HUDEP-2 (cell line): ENCODE data around the gene CSPG4.
A peak's percentile ranks its signal among the peaks of the same experiment; 100 is the strongest.
"Not testable (repeated sequence)": the region's sequence is repeated elsewhere in the genome, so short reads cannot be mapped to it uniquely, and the experiment has no call there.

Experiments
- DNase-seq, 76 experiments: peaks; one replicate each; lab custom pipeline; 2025; ENCODE audit not compliant: unreplicated experiment in 76 of 76; lab: John Stamatoyannopoulos, UW

The CSPG4 gene

DNA sequence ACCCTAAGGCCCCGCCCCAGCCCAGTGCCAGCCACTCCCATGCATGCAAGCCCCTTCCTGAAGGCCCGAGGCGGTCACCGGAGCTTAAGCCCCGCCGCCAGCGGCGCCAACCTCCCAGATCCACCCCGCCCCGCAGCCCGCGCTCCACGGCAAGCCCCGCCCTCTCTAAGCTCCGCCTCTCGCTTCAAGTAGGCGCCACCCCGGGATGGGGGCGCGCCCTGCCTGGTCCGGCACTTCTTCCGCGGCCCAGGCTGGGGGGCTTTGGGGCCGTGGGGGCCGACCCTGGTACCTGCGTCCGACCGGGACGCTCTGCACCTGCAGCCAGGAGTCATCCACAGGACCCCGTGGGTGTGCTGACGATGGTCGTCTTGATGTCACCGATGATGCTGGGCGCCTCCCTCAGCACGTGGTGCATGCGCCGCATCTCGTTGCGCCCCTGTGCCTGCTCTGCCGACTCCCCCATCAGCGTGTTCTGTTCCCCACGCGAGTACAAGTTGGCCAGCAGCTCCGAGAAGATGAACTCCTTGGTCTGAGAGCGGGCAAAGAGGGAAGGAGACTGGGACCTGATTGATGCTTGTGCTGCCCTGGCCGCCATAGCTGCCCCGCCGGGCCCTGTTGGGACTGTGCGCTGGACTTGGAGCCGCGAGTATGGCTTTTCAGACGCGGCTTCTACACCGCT is 26.1 kb upstream of the CSPG4 start:
- peak in 74 of 76 experiments; percentile 38 to 95 (median 88) for DNase-seq

DNA sequence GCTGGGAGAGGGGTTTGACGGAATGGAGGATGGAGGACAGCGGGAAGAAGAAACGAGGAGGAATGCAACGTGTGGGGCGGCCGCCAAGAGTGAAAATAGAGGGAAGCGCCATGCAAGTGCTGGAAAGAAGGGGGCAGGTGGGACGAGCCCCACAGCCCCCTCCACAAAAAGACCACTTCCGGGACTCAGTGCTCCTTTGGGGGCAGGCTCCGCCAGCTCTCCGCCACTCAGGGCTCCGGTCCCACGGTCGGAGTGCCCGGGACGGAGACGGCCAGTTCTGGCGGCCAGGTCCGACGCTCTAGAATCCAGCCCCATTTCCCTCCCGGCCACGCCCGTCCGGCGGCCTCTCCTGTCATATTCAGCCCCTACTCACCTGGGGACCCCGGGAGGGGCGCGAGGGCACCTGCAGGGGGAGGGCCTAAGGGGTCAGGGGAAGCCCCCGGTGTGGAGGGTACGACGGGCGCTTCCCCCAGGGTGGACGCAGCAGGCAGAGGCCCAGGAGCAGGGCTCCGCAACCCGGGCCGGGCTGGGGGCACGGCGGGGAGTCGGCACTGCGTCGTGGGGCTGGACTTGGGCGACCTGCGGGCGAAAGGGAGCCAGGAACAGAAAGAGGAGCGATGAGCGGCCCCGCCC is 25.5 kb upstream of the CSPG4 start:
- no peak for DNase-seq

DNA sequence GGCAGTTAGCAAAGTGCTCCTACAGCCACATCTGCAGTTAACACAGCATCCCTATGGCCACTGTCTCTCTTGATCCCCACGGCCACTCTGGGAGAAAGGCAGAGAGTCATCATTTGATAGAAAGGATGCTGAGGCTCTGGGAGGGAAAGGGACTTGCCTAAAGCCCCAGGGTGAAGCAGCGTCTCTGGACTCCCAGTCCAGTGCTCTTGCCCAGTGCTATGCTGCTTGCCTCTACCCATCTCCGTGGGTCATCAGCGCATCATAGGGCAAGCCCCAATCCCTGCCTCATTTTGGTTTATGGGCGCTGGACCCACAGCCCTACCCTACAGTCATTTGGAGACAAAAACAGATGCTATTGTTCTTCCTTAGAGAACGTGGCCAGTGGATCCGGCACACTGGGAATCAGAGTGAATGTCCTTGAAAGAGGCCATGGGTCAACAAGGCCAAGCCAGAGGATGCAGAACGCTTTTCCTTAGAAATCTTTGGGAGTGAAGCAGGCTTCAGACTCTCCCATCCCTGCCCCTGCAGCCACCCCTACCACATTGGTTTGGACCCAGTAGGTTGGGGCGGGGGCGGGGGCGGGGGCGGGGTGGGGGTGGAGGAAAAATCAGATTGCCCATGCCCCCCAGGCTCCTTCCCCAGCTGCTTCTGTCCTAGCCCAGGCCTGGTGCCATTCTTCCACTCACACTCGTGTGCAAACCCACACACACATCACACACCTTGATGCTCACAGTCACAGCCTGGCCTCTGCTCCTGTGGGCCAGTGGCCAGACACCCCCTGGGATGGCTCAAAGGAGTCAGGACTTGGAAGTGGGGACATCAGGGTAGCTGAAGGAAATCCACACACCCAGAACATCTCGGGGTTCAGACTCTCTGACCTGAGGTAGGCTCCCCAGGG is 24.7 kb upstream of the CSPG4 start:
- DNase-seq: not testable (repeated sequence)

DNA sequence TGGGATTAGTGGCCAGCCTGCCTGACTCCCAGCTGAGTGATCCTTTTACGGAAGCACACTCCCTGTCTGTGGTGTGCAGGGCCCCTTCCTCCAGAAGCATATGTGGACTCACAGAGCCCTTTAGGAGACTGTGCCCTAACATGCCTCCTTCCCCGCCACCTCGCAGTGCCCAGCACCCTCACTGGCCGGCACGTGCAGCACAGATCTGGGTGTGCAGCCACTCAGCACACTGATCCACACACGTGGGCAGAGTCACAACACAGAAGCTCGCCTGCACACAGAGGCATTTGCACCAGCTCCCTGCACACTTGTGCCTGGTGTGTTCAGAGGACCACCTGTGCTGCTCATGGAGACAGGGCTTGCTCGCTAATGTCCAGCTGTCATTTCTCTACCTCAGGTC is 23.6 kb upstream of the CSPG4 start:
- no peak for DNase-seq

DNA sequence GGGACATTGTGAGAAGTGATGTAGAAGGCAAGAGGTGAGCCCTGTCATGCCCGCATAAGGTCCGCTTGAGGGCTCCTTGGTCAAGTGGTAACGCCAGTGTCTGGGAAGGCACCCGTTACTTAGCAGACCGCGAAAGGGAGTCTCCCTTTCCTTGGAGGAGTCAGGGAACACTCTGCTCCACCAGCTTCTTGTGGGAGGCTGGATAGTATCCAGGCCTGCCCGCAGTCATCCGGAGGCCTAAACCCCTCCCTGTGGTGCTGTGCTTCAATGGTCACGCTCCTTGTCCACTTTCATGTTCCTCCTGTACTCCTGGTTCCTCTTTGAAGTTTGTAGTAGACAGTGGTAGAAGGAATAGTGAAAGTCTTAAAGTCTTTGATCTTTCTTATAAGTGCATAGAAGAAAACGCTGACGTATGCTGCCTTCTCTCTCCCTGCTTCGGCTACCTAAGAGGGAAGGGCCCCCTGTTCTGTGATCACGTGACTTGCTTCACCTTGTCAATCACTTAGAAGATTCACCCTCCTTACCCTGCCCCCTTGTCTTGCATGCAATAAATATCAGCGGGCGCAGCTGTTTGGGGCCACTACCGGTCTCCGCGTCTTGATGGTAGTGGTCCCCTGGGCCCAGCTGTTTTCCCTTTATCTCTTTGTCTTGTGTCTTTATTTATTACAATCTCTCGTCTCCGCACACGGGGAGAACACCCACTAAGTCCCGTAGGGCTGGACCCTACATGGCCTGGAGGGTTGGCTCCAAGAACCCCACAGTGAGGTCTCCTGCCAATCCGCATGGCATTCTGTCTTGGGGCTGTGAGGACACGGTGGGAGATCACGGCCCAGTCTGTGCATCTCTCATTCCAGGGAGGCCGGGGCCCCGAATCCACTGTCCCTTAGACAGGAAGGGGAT is 22.5 kb upstream of the CSPG4 start:
- not testable (repeated sequence) for DNase-seq

DNA sequence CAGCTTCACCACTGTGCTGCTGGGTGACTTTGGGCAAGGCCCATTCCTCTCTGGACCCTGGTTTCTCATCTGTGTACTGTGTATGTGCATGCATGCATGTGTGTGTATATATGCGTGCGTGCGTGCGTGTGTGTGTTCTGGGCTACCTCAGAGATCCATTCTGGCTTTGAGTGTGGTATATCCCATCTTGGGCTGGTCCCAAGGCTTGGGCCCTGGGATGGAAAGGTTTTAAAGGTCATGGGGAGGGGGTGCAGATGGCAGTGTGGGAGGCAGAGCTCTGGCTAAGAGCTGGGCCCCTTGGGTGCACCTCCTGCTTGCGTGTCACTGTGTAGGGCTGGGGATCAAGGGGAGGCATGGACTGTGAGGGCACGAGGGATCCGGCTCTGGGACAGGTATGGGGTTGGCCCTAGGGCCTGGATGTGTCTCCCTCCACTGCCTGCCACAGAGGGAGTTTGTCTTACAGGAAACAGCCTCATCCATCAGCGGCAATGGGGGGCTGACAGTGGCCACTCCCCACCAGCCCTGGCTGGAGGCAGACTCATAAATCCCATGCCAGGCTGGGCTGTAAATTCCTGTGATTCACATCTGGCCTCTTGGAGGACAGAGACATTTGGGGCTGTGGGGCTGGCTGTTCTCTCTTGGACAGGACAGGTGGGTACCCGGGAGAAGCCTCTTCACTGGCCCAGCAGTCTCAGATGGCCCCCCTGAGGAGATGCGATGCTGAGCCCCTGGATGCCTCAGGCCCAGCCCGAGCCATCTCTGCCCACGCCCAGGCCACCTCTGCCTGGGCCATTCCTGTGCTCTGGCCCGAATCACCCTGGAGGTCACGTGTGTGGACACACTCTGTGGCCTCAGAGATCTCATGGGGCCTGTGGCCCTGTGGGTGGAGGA is 21.4 kb upstream of the CSPG4 start:
- no peak for DNase-seq

DNA sequence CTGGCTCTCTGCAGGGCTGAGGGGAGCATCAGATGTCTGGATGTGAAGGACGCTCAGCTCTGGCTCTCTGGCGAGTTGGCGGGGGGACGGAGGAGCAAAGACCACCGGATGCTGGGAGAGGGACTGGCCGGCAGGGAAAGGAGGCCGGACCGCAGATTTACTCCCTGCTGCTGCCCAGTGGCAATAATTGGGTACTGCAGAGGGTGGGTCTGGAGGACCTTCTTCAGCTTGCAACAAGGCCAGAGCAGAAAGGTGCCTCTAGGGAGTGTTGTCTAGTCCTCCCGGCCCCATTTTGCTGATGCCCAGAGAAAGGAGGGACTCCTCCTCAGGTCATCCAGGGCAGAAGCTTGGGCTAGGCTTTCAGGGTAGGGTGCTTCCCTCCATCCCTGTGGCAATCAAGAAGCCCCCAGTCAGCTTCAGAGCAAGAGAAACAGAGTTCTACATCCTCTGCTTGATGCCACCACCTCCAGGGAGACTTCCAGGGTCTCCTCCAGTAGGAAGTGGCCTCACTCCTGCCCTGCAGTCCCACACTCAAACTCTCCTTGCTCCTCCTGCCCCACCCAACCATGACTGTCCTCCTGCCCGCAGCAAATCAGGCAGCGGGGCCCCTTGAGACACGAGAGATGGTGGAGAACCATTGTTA is 20.3 kb upstream of the CSPG4 start:
- peak in 53 of 76 experiments; percentile 12 to 72 (median 46) for DNase-seq

DNA sequence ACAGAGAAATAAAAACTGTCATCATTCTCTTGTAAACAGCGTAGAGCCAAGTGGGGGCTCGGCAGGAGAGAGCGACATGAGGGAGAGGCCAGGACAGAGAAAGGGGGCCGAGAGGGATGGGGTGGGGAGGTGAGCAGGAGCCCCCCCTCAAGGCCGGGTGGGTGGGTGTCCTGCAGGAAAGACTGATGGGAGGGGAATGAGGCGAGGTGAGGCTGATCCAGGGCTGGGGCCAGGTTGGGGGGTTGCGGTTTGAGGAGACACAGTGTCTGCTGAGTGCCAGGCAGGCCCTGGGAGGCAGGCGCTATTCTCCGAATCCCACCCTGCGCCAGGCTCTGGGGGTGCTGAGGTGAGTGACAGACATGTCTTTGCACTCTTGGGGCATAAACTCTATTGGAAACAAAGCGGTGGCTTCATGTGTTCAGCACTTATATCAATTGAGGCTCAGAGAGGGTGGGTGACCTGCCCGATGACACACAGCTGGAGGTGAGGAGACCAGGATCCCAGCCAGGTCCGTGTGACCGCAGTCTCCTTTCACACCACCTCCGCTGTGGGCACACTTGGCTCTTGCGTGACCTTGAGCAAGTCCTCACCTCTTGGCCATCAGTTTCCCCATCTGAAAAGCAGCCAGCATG is 19.6 kb upstream of the CSPG4 start:
- DNase-seq: no peak

DNA sequence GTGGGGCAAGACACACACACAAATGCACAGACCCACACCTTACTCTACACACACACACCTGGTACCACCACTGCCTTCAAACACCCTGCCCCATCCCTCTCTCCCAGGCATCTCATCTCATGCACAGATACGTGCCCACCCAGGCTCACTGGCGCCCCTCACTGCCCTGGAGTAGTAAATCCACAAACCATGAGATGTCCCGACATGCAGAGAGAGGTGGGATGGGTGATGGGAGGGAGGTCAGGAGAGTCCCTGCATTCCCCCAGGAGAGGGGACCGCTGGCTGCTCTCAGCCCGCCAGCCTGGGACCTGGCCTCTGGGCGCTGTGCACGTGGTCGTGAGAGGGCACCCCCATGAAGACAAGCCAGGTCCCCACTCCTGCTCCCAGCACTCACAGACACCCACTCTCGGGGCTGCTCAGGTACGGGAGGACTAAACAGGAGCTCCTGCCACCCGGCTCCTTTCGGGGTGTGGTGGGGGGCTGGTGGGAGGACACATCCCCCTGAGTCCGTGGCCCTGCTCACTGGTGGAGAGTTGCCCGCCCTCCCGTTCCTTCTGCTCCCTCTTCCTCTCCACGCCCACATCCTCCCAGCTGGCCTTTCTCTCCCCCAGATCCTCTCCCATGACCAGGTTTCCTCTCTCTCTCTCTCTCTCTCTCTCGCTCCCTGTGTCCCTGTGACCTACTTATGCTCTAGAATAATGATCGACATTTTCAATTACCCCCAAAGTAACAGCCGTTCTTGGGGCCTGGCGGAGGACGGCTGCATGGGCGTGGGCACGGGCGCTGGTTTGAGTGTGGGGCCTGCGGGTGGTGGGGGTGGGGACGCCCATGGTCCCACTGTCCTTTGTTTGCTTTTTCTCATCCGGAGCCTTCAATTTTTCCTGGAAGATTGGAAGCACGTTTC is 18.9 kb upstream of the CSPG4 start:
- no peak for DNase-seq

DNA sequence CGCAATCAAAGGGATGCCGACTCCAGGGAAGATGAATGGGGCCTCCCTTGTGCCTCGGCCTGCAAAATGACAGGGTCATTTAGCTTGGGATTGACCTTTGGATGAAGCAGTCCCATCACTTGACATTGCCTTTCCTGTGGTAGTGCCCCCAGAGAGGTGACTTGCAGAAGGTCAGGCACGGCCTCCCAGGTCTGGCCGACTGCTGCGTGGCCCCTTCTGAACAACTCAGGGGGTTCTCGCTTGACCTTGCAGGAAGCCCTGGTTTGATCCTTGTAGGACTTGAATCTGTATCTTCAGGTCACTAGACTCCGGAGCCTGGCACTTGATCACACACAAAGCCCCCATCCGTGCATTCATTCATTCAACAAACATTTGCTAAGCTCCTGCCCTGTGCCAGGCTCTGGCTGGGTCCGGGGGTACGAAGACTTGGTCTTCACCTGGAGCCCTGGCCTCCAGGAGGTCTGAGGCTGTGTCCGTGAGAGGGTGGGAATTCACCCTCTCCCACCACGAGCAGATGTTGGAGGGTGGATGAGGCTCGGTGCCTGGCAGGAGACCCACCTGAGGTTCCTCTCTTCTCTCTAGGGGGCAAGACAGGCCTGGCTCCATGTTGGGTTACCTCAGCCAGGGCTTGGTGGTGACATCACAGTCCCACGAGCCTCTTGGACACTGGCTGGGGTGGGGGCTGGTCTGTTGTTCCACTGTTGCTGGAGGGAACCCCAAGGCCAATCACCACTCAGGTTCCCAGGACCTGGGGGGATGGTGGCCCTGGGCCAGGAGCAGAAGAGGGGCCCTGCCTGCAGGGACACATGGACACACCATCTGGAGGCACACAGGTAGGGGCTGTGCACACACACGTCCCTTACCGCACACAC is 18.0 kb upstream of the CSPG4 start:
- not testable (repeated sequence) for DNase-seq

DNA sequence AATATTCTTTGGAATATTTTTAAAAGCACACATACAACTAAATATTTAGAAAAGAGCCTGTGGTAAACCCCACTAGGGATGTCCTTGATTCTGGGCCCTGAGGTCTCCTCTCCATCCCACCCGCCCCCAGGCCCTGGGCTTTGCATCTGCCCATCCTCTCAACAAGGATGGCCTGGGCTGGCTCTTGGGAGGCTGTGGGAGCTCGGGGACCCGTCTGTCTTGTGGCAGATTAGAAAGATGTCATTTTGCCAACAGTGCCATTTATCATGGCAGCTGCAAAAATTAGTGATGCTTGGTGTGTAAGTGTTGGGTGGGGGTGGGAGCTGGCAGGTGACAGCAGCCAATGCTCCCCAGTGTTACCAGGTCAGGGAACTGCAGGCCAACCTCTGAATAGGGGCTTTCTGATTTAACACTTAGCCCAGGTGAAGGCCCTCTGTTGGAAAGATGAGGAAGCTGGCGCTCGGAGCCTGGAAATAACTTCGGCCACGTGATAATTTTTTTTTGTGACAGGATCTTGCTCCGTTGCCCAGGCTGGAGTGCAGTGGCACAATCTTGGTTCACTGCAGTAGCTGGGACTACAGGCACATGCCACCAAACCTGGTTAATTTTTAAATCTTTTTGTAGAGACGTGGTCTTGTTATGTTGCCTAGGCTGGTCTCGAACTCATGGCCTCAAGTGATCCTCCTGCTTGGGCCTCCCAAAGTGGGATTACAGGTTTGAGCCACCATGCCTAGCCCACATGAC is 16.9 kb upstream of the CSPG4 start:
- no peak for DNase-seq

DNA sequence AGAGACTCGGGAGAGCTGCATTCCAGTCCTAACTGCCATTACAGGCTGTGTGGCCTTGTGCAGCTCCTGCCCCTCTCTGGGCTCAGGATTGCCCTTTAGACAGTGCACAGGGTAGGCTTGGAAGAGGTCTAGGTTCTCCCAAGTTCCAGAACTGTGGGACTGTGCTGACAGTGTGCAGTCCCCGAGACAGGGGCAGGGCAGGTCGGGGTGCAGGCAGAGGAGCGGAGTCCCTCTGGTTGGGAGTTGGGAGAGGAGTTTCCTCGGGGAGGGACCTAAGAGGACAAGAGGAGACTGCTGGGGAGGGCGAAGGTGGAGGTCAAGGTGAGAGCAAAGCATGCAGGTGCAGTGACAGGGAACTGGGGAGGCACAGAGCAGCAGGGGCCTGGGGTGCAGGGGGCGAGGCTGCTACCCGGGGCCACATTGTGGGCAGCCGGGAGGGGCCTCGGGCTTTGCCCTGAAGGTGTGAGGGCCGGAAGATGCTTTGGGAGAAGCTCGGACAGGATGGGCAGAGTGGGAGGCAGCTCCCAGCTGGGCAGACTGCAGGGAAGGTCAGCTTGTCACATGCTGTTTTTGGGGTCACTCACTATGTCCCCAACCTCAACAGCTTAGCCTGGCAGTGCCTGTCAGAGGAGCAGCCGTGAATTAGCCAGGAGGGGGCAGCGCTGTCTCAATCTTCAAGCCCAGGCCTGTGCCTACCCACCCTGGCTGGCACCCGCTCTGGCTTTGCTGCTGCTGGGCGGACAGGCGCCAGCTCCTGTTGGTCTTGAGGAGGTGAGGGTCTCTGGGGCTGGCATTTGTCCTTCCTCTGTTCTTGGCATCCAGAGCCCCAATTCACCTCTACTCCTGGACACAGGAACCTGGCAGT is 15.4 kb upstream of the CSPG4 start:
- peak in 55 of 76 experiments; percentile 5 to 68 (median 47) for DNase-seq

DNA sequence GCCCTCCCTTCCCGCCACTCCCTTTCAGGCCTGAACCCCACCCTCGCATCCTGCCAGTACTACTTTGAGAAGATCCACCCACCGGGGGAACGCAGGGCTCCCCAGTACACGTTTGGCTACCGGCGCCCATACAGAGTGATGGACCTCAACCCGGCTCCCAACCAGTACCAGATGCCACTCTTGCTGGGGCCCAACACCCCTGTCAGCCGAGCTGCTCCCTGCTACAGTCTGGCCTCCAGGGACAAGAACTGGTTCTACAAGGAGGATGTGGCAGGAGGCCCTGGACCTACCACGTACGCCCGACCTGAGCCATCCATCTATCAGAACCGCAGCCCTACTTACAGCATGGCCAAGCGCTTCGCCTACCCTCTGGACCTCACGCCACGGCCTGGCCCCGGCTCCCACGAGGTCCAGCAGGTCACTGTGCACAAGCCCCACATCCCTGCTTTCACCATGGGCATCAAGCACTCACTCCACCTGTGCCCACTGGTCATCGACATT is 14.4 kb upstream of the CSPG4 start:
- no peak for DNase-seq

DNA sequence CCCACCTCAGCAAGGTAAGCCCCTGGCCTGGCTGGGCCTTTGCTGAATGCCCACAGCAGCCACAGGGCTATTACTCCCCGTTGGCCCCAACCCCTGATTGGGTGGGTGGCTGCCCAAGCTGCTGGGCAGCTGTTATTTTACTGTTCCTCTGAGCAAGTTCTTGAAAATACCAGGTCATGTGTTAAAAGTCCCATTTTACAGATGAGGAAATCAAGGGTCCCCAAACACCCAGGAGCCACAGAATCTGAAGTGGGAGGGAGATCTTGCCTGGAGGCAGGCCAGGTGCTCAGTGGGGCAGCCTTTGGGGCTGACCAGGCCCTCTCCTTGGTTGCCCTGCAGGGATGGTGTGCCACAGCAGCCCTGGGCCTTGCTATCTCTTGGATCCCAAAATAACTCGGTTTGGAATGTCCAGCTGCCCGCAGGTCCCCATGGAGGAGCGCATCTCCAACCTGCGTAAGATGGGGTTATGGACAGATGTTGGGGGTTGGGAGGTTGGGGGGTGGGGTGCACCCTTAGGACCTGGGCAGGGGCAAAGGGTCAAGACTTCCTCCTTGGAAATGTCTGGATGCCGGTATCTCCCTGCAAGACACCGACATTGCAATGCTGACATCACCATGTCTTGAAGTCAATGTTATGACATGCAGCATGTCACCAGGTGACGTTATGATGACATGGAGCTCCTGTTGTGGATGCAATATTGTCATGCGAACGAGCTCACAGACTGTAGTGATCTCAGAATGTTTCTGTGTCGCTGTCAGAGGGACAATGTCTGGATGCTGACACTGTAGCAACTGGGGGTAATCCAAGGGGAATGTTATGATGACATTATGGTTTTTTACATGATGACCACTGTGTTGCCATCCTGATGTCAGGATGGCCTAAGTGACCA is 13.3 kb upstream of the CSPG4 start:
- no peak for DNase-seq
